ENCODE measurements around the gene STRBP. TPM values are rescaled to one million over a fixed set of nuclear protein-coding genes. Genes with fewer than 3 reads are reported as not detected.

Gene STRBP
- total and polyA plus RNA-seq, 2 of the 8 experiments (the other 6 are each of a cell fraction or from before 2014, with no cell fraction given): 29.7 to 105 TPM

GRCh38 chr9:123090198-123090896 is 178.0 kb downstream of the STRBP start:
- WGBS, 2 experiments (ENCODE audit: extremely low coverage in 1 of 2, insufficient coverage in 1 of 2, insufficient read length in 1 of 2, insufficient replicate concordance in 2 of 2, low coverage in 1 of 2, low lambda C conversion rate in 2 of 2, missing lambda C conversion rate in 1 of 2): 93% methylated on average over 8 of the region's 8 CpGs; no CpG with 5 or more reads in 1 of the 2 experiments
- FAIRE-seq (no peak), DNase-seq (ENCODE audit: low read depth in 1 of 2, low spot score in 2 of 2) (no peak)
- no peak overlapping the region for H2BK12ac ChIP-seq (ENCODE audit: low read depth, low read length)
- 0 out of 2 replicates have a peak, but pooled peaks cover 2% of the 10 kb centered on the region for H3K79me1 ChIP-seq (ENCODE audit: low read depth, low read length)
- H2AFZ ChIP-seq (ENCODE audit: low read length): no peak overlapping the region
- no peak overlapping the region for H3K27ac ChIP-seq (ENCODE audit: low read depth, low read length)
- H3K9me3 ChIP-seq (ENCODE audit: insufficient read depth in 2 of 2, low read depth in 1 of 2, low read length in 1 of 2): no peaks in the 10 kb centered on the region
- ChIA-PET CTCF (ENCODE audit: partially characterized antibody) (interaction anchor here (0.8 to 5.5 kb wide), 18 partner anchors 9 to 272 kb away, joined by 3 to 49 read pairs (median 4); no protein-coding TSS in a partner anchor), POLR2A (ENCODE audit: partially characterized antibody) (interaction anchor here (1.2 to 1.3 kb wide), 2 partner anchors 10 to 15 kb away, joined by 3 to 4 read pairs; no protein-coding TSS in a partner anchor)
- no peak overlapping the region for H3K4ac ChIP-seq (replicated peaks; ENCODE audit: insufficient read length, low read depth, low read length)
- no peak overlapping the region for H4K91ac ChIP-seq (replicated peaks; ENCODE audit: insufficient read length, low read length)
- no peaks in the 10 kb centered on the region for H3K23me2 ChIP-seq (ENCODE audit: low read depth, low read length)
- H3K14ac ChIP-seq (ENCODE audit: insufficient read length): no peak overlapping the region
- H3K56ac ChIP-seq (replicated peaks; ENCODE audit: insufficient read length, low read depth, low read length): no peak overlapping the region
- H3K79me2 ChIP-seq (ENCODE audit: control insufficient read depth in 1 of 2, insufficient read depth in 2 of 2, low read length in 2 of 2): no peaks in the 10 kb centered on the region
- no peak overlapping the region for H2BK20ac ChIP-seq (ENCODE audit: low read length)
- H3K27me3 ChIP-seq (replicated peaks in 1 of 4; ENCODE audit: control insufficient read depth in 3 of 4, extremely low read depth in 1 of 4, insufficient read depth in 3 of 4, low read length in 3 of 4): no peaks in the 10 kb centered on the region
- H2BK120ac ChIP-seq (replicated peaks; ENCODE audit: low read depth, low read length): no peak overlapping the region
- no peak overlapping the region for H2AK5ac ChIP-seq (ENCODE audit: low read depth, low read length)
- H4K5ac ChIP-seq (ENCODE audit: insufficient read length, low read depth, low read length): no peak overlapping the region
- no peak overlapping the region for H2BK15ac ChIP-seq (ENCODE audit: low read length)
- no peak overlapping the region for H3K23ac ChIP-seq (ENCODE audit: insufficient read length)
- no peak overlapping the region for H4K8ac ChIP-seq (ENCODE audit: extremely low read depth, insufficient read depth, low read length)
- no peaks in the 10 kb centered on the region for H3K4me1 ChIP-seq (replicated peaks in 1 of 4; ENCODE audit: control insufficient read depth in 3 of 4, insufficient read depth in 4 of 4, low read length in 3 of 4)
- H4K20me1 ChIP-seq (replicated peaks in 1 of 2; ENCODE audit: control insufficient read depth in 1 of 2, insufficient read depth in 2 of 2, low read length in 2 of 2): peaks cover 0 to 1% of the 10 kb centered on the region in 2 experiments
- H2BK5ac ChIP-seq (ENCODE audit: low read depth, low read length): no peak overlapping the region
- H3K18ac ChIP-seq (ENCODE audit: extremely low read depth, low read length): no peak overlapping the region
- no peak overlapping the region for H3K4me2 ChIP-seq (ENCODE audit: insufficient read depth in 1 of 2, low read depth in 2 of 2, low read length in 2 of 2)
- peaks cover 11 to 46% (median 26%) of the 10 kb centered on the region in 4 experiments; a peak in 7 of 8 replicates for H3K36me3 ChIP-seq (ENCODE audit: control insufficient read depth in 2 of 4, insufficient read depth in 4 of 4, low read length in 3 of 4)
- no peak overlapping the region for H3K4me3 ChIP-seq (ENCODE audit: extremely low read depth in 1 of 4, insufficient read depth in 2 of 4, low read depth in 3 of 4, low read length in 4 of 4)
- no peak overlapping the region for H3K9ac ChIP-seq (replicated peaks in 1 of 4; ENCODE audit: extremely low read depth in 1 of 4, low read depth in 3 of 4, low read length in 3 of 4)
- TF ChIP-seq FOSL1 (IDR thresholded peaks at IDR 0.05; ENCODE audit: insufficient read depth, low read depth, low read length) (no peak), PHF8 (conservative IDR thresholded peaks at IDR 0.05; ENCODE audit: low read depth, low read length) (no peak), GABPA (IDR thresholded peaks at IDR 0.05; ENCODE audit: borderline replicate concordance, insufficient read depth, low read length) (no peak), HDAC2 (IDR thresholded peaks at IDR 0.05; ENCODE audit: borderline replicate concordance in 1 of 2, low read depth in 2 of 2, low read length in 2 of 2) (no peak), BRCA1 (IDR thresholded peaks at IDR 0.05; ENCODE audit: low read depth, low read length) (no peak)
- TF ChIP-seq, protein P1, sequence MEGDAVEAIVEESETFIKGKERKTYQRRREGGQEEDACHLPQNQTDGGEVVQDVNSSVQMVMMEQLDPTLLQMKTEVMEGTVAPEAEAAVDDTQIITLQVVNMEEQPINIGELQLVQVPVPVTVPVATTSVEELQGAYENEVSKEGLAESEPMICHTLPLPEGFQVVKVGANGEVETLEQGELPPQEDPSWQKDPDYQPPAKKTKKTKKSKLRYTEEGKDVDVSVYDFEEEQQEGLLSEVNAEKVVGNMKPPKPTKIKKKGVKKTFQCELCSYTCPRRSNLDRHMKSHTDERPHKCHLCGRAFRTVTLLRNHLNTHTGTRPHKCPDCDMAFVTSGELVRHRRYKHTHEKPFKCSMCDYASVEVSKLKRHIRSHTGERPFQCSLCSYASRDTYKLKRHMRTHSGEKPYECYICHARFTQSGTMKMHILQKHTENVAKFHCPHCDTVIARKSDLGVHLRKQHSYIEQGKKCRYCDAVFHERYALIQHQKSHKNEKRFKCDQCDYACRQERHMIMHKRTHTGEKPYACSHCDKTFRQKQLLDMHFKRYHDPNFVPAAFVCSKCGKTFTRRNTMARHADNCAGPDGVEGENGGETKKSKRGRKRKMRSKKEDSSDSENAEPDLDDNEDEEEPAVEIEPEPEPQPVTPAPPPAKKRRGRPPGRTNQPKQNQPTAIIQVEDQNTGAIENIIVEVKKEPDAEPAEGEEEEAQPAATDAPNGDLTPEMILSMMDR (IDR thresholded peaks at IDR 0.05; ENCODE audit: control extremely low read depth in 1 of 3, insufficient read depth in 1 of 3, low read depth in 1 of 3, low read length in 3 of 3): no peak
- TF ChIP-seq, protein P2, sequence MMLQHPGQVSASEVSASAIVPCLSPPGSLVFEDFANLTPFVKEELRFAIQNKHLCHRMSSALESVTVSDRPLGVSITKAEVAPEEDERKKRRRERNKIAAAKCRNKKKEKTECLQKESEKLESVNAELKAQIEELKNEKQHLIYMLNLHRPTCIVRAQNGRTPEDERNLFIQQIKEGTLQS (IDR thresholded peaks at IDR 0.05; ENCODE audit: insufficient read depth, low read depth, low read length): no peak

Data from H1 (cell line).